Trophoblast cell (in vitro differentiated cells and primary cell): Measurements from ENCODE around the gene FAP.

Experiments used
- DNase-seq, 2 donors: peaks; one replicate each; pipeline ENCODE4 v3.0.0-alpha.2; 2016
- H2AFZ ChIP-seq: 2 replicates; pipeline ENCODE4 v1.6.1; 2013; ENCODE audit warnings: low read length, moderate library complexity, mild to moderate bottlenecking; ENCODE audit not compliant: insufficient read depth, poor library complexity
- H2AK5ac ChIP-seq: 2 replicates; pipeline ENCODE4 v1.6.1; 2013; ENCODE audit warnings: mild to moderate bottlenecking, low read length
- H2BK120ac ChIP-seq: 2 replicates; pipeline ENCODE4 v1.6.1; 2013; ENCODE audit warnings: low read length, mild to moderate bottlenecking, moderate library complexity; ENCODE audit not compliant: insufficient read depth, poor library complexity
- H2BK12ac ChIP-seq: 2 replicates; pipeline ENCODE4 v1.6.1; 2013; ENCODE audit warnings: mild to moderate bottlenecking, low read length, moderate library complexity
- H2BK5ac ChIP-seq: 2 replicates; pipeline ENCODE4 v1.6.1; 2013; ENCODE audit warnings: low read length, low read depth, moderate library complexity, mild to moderate bottlenecking; ENCODE audit not compliant: poor library complexity
- H3K14ac ChIP-seq: 2 replicates; pipeline ENCODE4 v1.6.1; 2013; ENCODE audit warnings: mild to moderate bottlenecking, low read length
- H3K18ac ChIP-seq: 2 replicates; pipeline ENCODE4 v1.6.1; 2013; ENCODE audit warnings: mild to moderate bottlenecking, low read length
- H3K23ac ChIP-seq: 2 replicates; pipeline ENCODE4 v1.6.1; 2013; ENCODE audit warnings: low read length
- H3K27ac ChIP-seq: 2 replicates; pipeline ENCODE4 v1.5.1; 2013; ENCODE audit warnings: low read depth, mild to moderate bottlenecking, inconsistent platforms, low read length, moderate library complexity
- H3K27me3 ChIP-seq: 2 replicates; pipeline ENCODE4 v1.6.1; 2013; ENCODE audit warnings: inconsistent platforms, mild to moderate bottlenecking, low read length, moderate library complexity; ENCODE audit not compliant: insufficient read depth
- H3K36me3 ChIP-seq, 2 experiments: 1 replicate in 1 of 2; 2 replicates in 1 of 2; pipeline ENCODE4 v1.6.1; 2013; ENCODE audit warnings: low read length in 2 of 2, mild to moderate bottlenecking in 2 of 2, moderate library complexity in 1 of 2; ENCODE audit not compliant: insufficient read depth in 2 of 2, control insufficient read depth in 1 of 2
- H3K4ac ChIP-seq: 2 replicates; pipeline ENCODE4 v1.6.1; 2013; ENCODE audit warnings: low read depth, mild to moderate bottlenecking, low read length, moderate library complexity
- H3K4me1 ChIP-seq, 2 experiments: 1 replicate in 1 of 2; 2 replicates in 1 of 2; pipeline ENCODE4 v1.6.1; 2013; ENCODE audit warnings: low read length in 2 of 2, mild to moderate bottlenecking in 2 of 2, moderate library complexity in 1 of 2; ENCODE audit not compliant: insufficient read depth in 2 of 2, control insufficient read depth in 1 of 2
- H3K4me2 ChIP-seq: 2 replicates; pipeline ENCODE4 v1.6.1; 2013; ENCODE audit warnings: inconsistent platforms, mild to moderate bottlenecking, low read length, moderate library complexity
- H3K4me3 ChIP-seq: 2 replicates; pipeline ENCODE4 v1.5.1; 2013; ENCODE audit warnings: mild to moderate bottlenecking, low read depth, low read length, inconsistent platforms
- H3K79me1 ChIP-seq: one replicate; pipeline ENCODE4 v1.6.1; 2013; ENCODE audit warnings: low read length
- H3K79me2 ChIP-seq: 2 replicates; pipeline ENCODE4 v1.6.1; 2013; ENCODE audit warnings: low read length, mild to moderate bottlenecking; ENCODE audit not compliant: control insufficient read depth, insufficient read depth, poor library complexity
- H3K9ac ChIP-seq: 2 replicates; pipeline ENCODE4 v1.6.1; 2013; ENCODE audit warnings: mild to moderate bottlenecking, low read length
- H3K9me3 ChIP-seq: 2 replicates; pipeline ENCODE4 v1.6.1; 2013; ENCODE audit warnings: low read depth, mild to moderate bottlenecking, control low read depth, inconsistent platforms, low read length; ENCODE audit not compliant: insufficient read depth
- H4K12ac ChIP-seq: 2 replicates; pipeline ENCODE4 v1.6.1; 2013; ENCODE audit warnings: low read depth, mild to moderate bottlenecking, low read length, moderate library complexity
- H4K8ac ChIP-seq: 2 replicates; pipeline ENCODE4 v1.6.1; 2013; ENCODE audit warnings: low read depth, mild to moderate bottlenecking, low read length, moderate library complexity
- H4K91ac ChIP-seq: one replicate; pipeline ENCODE4 v1.6.1; 2013; ENCODE audit warnings: low read depth, mild to moderate bottlenecking, low read length, moderate library complexity
- WGBS: extraction: QIAGEN DNeasy Blood & Tissue Kit; methylation state at CpG from one replicate; pipeline ENCODE4 v1.1.7; 2013; ENCODE audit warnings: missing lambda C conversion rate; ENCODE audit not compliant: insufficient read length, insufficient coverage; ENCODE audit errors: extremely low coverage; 5-methylcytosine and 5-hydroxymethylcytosine counted together

Gene FAP

DNA sequence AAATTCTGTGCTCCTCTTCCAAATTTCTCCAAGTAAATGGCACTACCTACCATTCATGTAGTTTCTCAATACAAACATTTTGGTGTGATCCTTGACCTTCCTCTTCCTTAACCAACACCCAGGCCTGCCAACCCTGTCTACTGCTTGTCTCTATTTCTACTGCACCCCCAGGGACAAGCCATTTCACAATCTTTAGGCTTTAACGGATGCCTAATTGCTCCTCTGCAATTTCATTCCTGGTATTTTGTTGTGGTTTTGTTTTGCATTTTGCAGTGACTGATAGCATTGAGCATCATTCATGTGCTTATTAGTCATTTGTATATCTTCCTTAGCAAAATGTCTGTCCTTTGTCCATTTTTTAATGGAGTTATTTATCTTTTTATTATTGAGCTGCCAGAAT is 10.0 kb downstream of the FAP start:
- no peak overlapping the region for H3K4ac ChIP-seq
- H3K9ac ChIP-seq, result no peak overlapping the region
- H3K4me1 ChIP-seq, result peaks cover 2 to 6% of the 10 kb centered on the region in 2 experiments
- peaks cover 11% of the 10 kb centered on the region for H3K79me1 ChIP-seq
- no peaks in the 10 kb centered on the region for H3K27me3 ChIP-seq
- H3K4me2 ChIP-seq, result no peak overlapping the region
- no peak overlapping the region for H3K4me3 ChIP-seq
- DNase-seq, result peak; percentile 33 to 74
- H3K9me3 ChIP-seq, result peaks cover 2% of the 10 kb centered on the region
- WGBS, result no CpG with 5 or more reads among the region's 1 CpG
- H2BK12ac ChIP-seq, result no peak overlapping the region
- H4K8ac ChIP-seq, result no peak overlapping the region
- no peak overlapping the region for H3K23ac ChIP-seq
- H3K14ac ChIP-seq, result no peak overlapping the region
- H2AK5ac ChIP-seq, result no peak overlapping the region
- H4K12ac ChIP-seq, result no peak overlapping the region
- H3K27ac ChIP-seq, result peak overlapping the region; percentile 78
- H3K18ac ChIP-seq, result no peak overlapping the region
- H4K91ac ChIP-seq, result no peak overlapping the region
- H3K36me3 ChIP-seq, result peaks cover 0 to 2% of the 10 kb centered on the region in 2 experiments
- H3K79me2 ChIP-seq, result no peaks in the 10 kb centered on the region
- H2BK120ac ChIP-seq, result no peak overlapping the region
- no peak overlapping the region for H2BK5ac ChIP-seq
- no peak overlapping the region for H2AFZ ChIP-seq

DNA sequence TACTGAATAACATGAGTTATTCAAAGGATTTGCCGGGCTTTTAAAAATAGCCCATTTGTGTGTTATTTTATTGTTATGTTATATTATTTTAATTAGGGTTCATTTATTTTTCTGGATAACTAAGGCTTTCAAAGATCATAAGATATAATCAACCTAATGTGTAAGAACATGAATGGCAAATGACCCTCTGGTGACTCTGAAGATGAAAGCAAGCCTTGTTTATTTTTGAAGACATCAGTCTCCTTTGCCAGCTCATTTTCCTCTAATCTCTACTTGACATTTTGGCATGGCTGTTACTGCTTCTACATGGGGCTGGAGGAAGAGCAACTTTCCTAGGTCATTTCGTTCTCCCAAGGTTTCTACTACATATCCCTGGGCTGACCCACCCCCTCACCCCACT is 10.6 kb downstream of the FAP start:
- Histone ChIP-seq H3K27me3 (no peaks in the 10 kb centered on the region), H2AFZ (no peak overlapping the region), H3K79me2 (no peaks in the 10 kb centered on the region), H3K4ac (peak overlapping the region; percentile 65), H2BK12ac (peak overlapping the region; percentile 98), H3K23ac (no peak overlapping the region), H2BK120ac (peak overlapping the region; percentile 84), H3K27ac (peak overlapping the region; percentile 78), H3K36me3 (peaks cover 0 to 2% of the 10 kb centered on the region in 2 experiments), H4K12ac (no peak overlapping the region), H3K9me3 (peaks cover 2% of the 10 kb centered on the region), H3K79me1 (peaks cover 11% of the 10 kb centered on the region), H3K4me1 (peaks cover 2 to 6% of the 10 kb centered on the region in 2 experiments), H3K4me3 (no peak overlapping the region), H4K8ac (peak overlapping the region; percentile 78), H3K4me2 (no peak overlapping the region), H2AK5ac (no peak overlapping the region), H3K14ac (peak overlapping the region; percentile 60), H2BK5ac (peak overlapping the region; percentile 86), H3K9ac (no peak overlapping the region), H3K18ac (peak overlapping the region; percentile 55), H4K91ac (peak overlapping the region; percentile 92)
- no CpG with 5 or more reads among the region's 2 CpGs for WGBS
- no peak for DNase-seq

GRCh38 chr2:162232027-162232426 is 11.2 kb downstream of the FAP start:
- Histone ChIP-seq H3K23ac (no peak overlapping the region), H2BK12ac (peak overlapping the region; percentile 51), H2AK5ac (no peak overlapping the region), H3K9ac (no peak overlapping the region), H3K79me1 (peaks cover 11% of the 10 kb centered on the region), H4K12ac (no peak overlapping the region), H3K4me3 (no peak overlapping the region), H2BK120ac (peak overlapping the region; percentile 56), H2AFZ (no peak overlapping the region), H3K4me1 (peaks cover 2 to 6% of the 10 kb centered on the region in 2 experiments), H3K14ac (no peak overlapping the region), H3K36me3 (peaks cover 0 to 2% of the 10 kb centered on the region in 2 experiments), H3K27ac (no peak overlapping the region), H4K91ac (peak overlapping the region; percentile 59), H2BK5ac (no peak overlapping the region), H3K79me2 (no peaks in the 10 kb centered on the region), H3K9me3 (peaks cover 2% of the 10 kb centered on the region), H3K4ac (no peak overlapping the region), H3K27me3 (no peaks in the 10 kb centered on the region), H4K8ac (no peak overlapping the region), H3K4me2 (no peak overlapping the region), H3K18ac (no peak overlapping the region)
- WGBS, result no CpG with 5 or more reads among the region's 2 CpGs
- DNase-seq, result no peak

DNA sequence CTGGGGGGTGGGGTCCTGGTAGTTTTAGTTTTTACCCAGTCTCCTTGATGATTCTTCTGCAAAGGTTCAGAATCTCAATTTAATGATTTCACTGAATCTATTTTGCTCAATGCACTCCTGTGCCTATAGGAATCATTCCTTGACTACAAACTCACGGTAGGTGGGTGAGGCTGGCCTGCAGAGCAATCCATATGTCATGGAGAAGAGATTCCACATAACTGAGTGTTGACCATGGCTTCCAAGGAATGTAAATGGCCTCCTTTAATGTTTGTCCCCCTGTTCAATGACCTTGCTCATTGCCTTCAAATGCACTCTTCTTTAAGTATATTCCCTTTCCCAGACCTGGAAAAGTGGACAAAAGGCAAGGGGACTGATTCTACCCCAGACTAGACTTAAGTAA is 12.5 kb downstream of the FAP start:
- Histone ChIP-seq H4K8ac (no peak overlapping the region), H3K4ac (no peak overlapping the region), H3K27ac (peak overlapping the region; percentile 27), H3K4me3 (no peak overlapping the region), H3K4me1 (peaks cover 2 to 6% of the 10 kb centered on the region in 2 experiments), H3K79me1 (peaks cover 8% of the 10 kb centered on the region), H2AFZ (no peak overlapping the region), H4K12ac (no peak overlapping the region), H3K23ac (no peak overlapping the region), H3K9me3 (peaks cover 2% of the 10 kb centered on the region), H3K79me2 (no peaks in the 10 kb centered on the region), H2BK5ac (no peak overlapping the region), H2BK120ac (no peak overlapping the region), H3K27me3 (no peaks in the 10 kb centered on the region), H2BK12ac (no peak overlapping the region), H3K14ac (no peak overlapping the region), H4K91ac (no peak overlapping the region), H3K18ac (no peak overlapping the region), H3K9ac (no peak overlapping the region), H3K36me3 (peaks cover 0 to 2% of the 10 kb centered on the region in 2 experiments), H3K4me2 (no peak overlapping the region), H2AK5ac (no peak overlapping the region)
- WGBS, result no CpG with 5 or more reads among the region's 1 CpG
- DNase-seq, result peak in 1 of 2 donors; percentile 52
